ENCODE measurements around the gene CPN2. TPM values are rescaled to one million over a fixed set of nuclear protein-coding genes. Genes with fewer than 3 reads are reported as not detected.

CPN2 gene
- total and polyA plus RNA-seq, 2 experiments from 2014 or later: 0.10 to 0.14 TPM

DNA sequence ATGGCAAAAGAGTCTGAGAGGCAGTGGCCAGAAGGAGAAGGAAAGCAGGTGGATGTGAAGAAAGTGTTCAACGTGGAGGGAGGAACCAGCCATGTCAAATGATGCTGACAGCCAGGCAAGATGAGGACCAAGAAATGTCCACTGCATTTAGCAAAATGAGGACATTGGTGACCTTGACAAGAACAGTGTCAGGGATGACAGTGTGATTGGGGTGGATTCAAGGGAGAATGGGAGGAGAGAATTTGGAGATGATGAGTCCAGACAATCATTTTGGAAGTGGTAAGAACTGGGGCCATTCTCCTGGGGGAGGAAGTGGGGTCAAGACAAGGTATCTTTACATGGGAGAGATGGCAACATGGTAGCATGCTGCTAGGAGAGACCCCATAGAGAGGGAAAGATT is 47.4 kb downstream of the CPN2 start:
- Mint-ChIP-seq H3K9me3 (no peaks in the 10 kb centered on the region), H3K27me3 (ENCODE audit: insufficient read depth, low read depth, poor library complexity) (peaks cover 10% of the 10 kb centered on the region), H3K4me3 (no peak overlapping the region), H3K4me1 (peaks cover 41% of the 10 kb centered on the region), H3K27ac (no peak overlapping the region), H3K36me3 (ENCODE audit: low read depth) (no peaks in the 10 kb centered on the region)
- Histone ChIP-seq H3K36me3 (ENCODE audit: insufficient read depth) (no peaks in the 10 kb centered on the region), H3K27ac (ENCODE audit: low read depth) (no peak overlapping the region), H3K27me3 (ENCODE audit: insufficient read depth) (no peaks in the 10 kb centered on the region), H3K4me1 (ENCODE audit: insufficient read depth) (peaks cover 32% of the 10 kb centered on the region), H3F3A (replicated peaks; ENCODE audit: low read depth) (0 out of 2 replicates have a peak, but pooled peaks cover 5% of the 10 kb centered on the region), H3K9me2 (ENCODE audit: insufficient read depth) (no peaks in the 10 kb centered on the region), H3K4me3 (no peak overlapping the region), H2AFZ (no peak overlapping the region), H3K79me2 (replicated peaks; ENCODE audit: insufficient read depth) (no peaks in the 10 kb centered on the region), H4K20me1 (replicated peaks; ENCODE audit: insufficient read depth) (no peaks in the 10 kb centered on the region), H3K4me2 (no peak overlapping the region)
- DNase-seq (ENCODE audit: low spot score): no peak
- TF ChIP-seq ZNF114 (CRISPR knock-in tag; IDR thresholded peaks at IDR 0.05): no peak
- TF ChIP-seq CREB1 (CRISPR knock-in tag; IDR thresholded peaks at IDR 0.05; ENCODE audit: low read depth): no peak
- TF ChIP-seq NANOG (IDR thresholded peaks at IDR 0.05; ENCODE audit: borderline replicate concordance): no peak
- TF ChIP-seq, protein P1, sequence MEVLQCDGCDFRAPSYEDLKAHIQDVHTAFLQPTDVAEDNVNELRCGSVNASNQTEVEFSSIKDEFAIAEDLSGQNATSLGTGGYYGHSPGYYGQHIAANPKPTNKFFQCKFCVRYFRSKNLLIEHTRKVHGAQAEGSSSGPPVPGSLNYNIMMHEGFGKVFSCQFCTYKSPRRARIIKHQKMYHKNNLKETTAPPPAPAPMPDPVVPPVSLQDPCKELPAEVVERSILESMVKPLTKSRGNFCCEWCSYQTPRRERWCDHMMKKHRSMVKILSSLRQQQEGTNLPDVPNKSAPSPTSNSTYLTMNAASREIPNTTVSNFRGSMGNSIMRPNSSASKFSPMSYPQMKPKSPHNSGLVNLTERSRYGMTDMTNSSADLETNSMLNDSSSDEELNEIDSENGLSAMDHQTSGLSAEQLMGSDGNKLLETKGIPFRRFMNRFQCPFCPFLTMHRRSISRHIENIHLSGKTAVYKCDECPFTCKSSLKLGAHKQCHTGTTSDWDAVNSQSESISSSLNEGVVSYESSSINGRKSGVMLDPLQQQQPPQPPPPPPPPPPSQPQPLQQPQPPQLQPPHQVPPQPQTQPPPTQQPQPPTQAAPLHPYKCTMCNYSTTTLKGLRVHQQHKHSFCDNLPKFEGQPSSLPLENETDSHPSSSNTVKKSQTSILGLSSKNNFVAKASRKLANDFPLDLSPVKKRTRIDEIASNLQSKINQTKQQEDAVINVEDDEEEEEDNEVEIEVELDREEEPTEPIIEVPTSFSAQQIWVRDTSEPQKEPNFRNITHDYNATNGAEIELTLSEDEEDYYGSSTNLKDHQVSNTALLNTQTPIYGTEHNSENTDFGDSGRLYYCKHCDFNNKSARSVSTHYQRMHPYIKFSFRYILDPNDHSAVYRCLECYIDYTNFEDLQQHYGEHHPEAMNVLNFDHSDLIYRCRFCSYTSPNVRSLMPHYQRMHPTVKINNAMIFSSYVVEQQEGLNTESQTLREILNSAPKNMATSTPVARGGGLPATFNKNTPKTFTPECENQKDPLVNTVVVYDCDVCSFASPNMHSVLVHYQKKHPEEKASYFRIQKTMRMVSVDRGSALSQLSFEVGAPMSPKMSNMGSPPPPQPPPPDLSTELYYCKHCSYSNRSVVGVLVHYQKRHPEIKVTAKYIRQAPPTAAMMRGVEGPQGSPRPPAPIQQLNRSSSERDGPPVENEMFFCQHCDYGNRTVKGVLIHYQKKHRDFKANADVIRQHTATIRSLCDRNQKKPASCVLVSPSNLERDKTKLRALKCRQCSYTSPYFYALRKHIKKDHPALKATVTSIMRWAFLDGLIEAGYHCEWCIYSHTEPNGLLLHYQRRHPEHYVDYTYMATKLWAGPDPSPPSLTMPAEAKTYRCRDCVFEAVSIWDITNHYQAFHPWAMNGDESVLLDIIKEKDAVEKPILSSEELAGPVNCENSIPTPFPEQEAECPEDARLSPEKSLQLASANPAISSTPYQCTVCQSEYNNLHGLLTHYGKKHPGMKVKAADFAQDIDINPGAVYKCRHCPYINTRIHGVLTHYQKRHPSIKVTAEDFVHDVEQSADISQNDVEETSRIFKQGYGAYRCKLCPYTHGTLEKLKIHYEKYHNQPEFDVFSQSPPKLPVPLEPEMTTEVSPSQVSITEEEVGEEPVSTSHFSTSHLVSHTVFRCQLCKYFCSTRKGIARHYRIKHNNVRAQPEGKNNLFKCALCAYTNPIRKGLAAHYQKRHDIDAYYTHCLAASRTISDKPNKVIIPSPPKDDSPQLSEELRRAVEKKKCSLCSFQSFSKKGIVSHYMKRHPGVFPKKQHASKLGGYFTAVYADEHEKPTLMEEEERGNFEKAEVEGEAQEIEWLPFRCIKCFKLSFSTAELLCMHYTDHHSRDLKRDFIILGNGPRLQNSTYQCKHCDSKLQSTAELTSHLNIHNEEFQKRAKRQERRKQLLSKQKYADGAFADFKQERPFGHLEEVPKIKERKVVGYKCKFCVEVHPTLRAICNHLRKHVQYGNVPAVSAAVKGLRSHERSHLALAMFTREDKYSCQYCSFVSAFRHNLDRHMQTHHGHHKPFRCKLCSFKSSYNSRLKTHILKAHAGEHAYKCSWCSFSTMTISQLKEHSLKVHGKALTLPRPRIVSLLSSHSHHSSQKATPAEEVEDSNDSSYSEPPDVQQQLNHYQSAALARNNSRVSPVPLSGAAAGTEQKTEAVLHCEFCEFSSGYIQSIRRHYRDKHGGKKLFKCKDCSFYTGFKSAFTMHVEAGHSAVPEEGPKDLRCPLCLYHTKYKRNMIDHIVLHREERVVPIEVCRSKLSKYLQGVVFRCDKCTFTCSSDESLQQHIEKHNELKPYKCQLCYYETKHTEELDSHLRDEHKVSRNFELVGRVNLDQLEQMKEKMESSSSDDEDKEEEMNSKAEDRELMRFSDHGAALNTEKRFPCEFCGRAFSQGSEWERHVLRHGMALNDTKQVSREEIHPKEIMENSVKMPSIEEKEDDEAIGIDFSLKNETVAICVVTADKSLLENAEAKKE (CRISPR knock-in tag; IDR thresholded peaks at IDR 0.05): no peak
- no peak for TF ChIP-seq ZNF331 (CRISPR knock-in tag; IDR thresholded peaks at IDR 0.05; ENCODE audit: low read depth)
- TF ChIP-seq EZH2phosphoT487 (IDR thresholded peaks at IDR 0.05; ENCODE audit: unreplicated experiment): no peak
- TF ChIP-seq EZH2 (IDR thresholded peaks at IDR 0.05; ENCODE audit: low read depth, unreplicated experiment): no peak
- no peak for TF ChIP-seq STAT1 (IDR thresholded peaks at IDR 0.05; ENCODE audit: unreplicated experiment)
- TF ChIP-seq, protein P2, sequence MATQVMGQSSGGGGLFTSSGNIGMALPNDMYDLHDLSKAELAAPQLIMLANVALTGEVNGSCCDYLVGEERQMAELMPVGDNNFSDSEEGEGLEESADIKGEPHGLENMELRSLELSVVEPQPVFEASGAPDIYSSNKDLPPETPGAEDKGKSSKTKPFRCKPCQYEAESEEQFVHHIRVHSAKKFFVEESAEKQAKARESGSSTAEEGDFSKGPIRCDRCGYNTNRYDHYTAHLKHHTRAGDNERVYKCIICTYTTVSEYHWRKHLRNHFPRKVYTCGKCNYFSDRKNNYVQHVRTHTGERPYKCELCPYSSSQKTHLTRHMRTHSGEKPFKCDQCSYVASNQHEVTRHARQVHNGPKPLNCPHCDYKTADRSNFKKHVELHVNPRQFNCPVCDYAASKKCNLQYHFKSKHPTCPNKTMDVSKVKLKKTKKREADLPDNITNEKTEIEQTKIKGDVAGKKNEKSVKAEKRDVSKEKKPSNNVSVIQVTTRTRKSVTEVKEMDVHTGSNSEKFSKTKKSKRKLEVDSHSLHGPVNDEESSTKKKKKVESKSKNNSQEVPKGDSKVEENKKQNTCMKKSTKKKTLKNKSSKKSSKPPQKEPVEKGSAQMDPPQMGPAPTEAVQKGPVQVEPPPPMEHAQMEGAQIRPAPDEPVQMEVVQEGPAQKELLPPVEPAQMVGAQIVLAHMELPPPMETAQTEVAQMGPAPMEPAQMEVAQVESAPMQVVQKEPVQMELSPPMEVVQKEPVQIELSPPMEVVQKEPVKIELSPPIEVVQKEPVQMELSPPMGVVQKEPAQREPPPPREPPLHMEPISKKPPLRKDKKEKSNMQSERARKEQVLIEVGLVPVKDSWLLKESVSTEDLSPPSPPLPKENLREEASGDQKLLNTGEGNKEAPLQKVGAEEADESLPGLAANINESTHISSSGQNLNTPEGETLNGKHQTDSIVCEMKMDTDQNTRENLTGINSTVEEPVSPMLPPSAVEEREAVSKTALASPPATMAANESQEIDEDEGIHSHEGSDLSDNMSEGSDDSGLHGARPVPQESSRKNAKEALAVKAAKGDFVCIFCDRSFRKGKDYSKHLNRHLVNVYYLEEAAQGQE (IDR thresholded peaks at IDR 0.05; ENCODE audit: unreplicated experiment): no peak
- no peak for TF ChIP-seq CTCF (conservative IDR thresholded peaks at IDR 0.05; ENCODE audit: low read depth in 2 of 2)
- TF ChIP-seq JUNB (IDR thresholded peaks at IDR 0.05; ENCODE audit: unreplicated experiment): no peak
- TF ChIP-seq POLR2AphosphoS5 (IDR thresholded peaks at IDR 0.05; ENCODE audit: low read depth): no peak
- TF ChIP-seq, protein P3, sequence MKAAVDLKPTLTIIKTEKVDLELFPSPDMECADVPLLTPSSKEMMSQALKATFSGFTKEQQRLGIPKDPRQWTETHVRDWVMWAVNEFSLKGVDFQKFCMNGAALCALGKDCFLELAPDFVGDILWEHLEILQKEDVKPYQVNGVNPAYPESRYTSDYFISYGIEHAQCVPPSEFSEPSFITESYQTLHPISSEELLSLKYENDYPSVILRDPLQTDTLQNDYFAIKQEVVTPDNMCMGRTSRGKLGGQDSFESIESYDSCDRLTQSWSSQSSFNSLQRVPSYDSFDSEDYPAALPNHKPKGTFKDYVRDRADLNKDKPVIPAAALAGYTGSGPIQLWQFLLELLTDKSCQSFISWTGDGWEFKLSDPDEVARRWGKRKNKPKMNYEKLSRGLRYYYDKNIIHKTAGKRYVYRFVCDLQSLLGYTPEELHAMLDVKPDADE (IDR thresholded peaks at IDR 0.05): no peak
- ATAC-seq: no peak

Measured in GM23338 (cell line).